GM19025 (cell line): ENCODE results near the gene BRD4.
"Not testable (repeated sequence)": the region's sequence is repeated elsewhere in the genome, so short reads cannot be mapped to it uniquely, and the experiment has no call there.

ENCODE experiments used
- ATAC-seq: cut with Tn5 transposase; IDR thresholded peaks from one replicate; pipeline ENCODE4 v1.9.1; 2021; ENCODE audit warnings: mild to moderate bottlenecking, low read depth, moderate library complexity; ENCODE audit not compliant: unreplicated experiment

Gene BRD4

GRCh38 chr19:15363048-15363447 is 30.7 kb upstream of the BRD4 start:
- not testable (repeated sequence) for ATAC-seq

- ATAC-seq: not testable (repeated sequence)
Measured at GRCh38 chr19:15360015-15360414, 27.7 kb upstream of the BRD4 start.

GRCh38 chr19:15358918-15359317 is 26.6 kb upstream of the BRD4 start:
- ATAC-seq: no peak

GRCh38 chr19:15357906-15358305 is 25.6 kb upstream of the BRD4 start:
- ATAC-seq: no peak

- ATAC-seq: no peak
Measured at GRCh38 chr19:15354566-15355296, 22.4 kb upstream of the BRD4 start.

GRCh38 chr19:15353908-15354307 is 21.6 kb upstream of the BRD4 start:
- ATAC-seq: no peak

- ATAC-seq: not testable (repeated sequence)
Measured at GRCh38 chr19:15352535-15352934, 20.2 kb upstream of the BRD4 start.

- not testable (repeated sequence) for ATAC-seq
Measured at GRCh38 chr19:15341328-15341727, 9.0 kb upstream of the BRD4 start.

GRCh38 chr19:15340086-15340485 is 7.7 kb upstream of the BRD4 start:
- no peak for ATAC-seq

GRCh38 chr19:15337202-15337601 is 4.9 kb upstream of the BRD4 start:
- ATAC-seq: no peak

- not testable (repeated sequence) for ATAC-seq
Measured at GRCh38 chr19:15335992-15336391, 3.7 kb upstream of the BRD4 start.

GRCh38 chr19:15331419-15332310 is 674 bp downstream of the BRD4 start:
- ATAC-seq: peak; percentile 43

GRCh38 chr19:15330801-15331418 is 1.4 kb downstream of the BRD4 start:
- no peak for ATAC-seq

- ATAC-seq: no peak
Measured at GRCh38 chr19:15328312-15328711, 4.0 kb downstream of the BRD4 start.

- ATAC-seq: no peak
Measured at GRCh38 chr19:15324791-15325519, 7.4 kb downstream of the BRD4 start.

- ATAC-seq: no peak
Measured at GRCh38 chr19:15323496-15324235, 8.7 kb downstream of the BRD4 start.

- no peak for ATAC-seq
Measured at GRCh38 chr19:15321739-15322138, 10.6 kb downstream of the BRD4 start.

- ATAC-seq: no peak
Measured at GRCh38 chr19:15320116-15320515, 12.2 kb downstream of the BRD4 start.

- no peak for ATAC-seq
Measured at GRCh38 chr19:15318241-15318691, 14.1 kb downstream of the BRD4 start.
